Brain microvascular endothelial cell (primary cell): Measurements from ENCODE around the gene DEPDC5.

Experiments used
- DNase-seq: peaks from one replicate; pipeline ENCODE4 v3.0.0-alpha.2; 2020
- H3K27ac ChIP-seq: fragments of 250-450 bp; sonication (Bioruptor Pico); 2 replicates; pipeline ENCODE4 v1.5.1; 2020; ENCODE audit warnings: mild to moderate bottlenecking, moderate library complexity
- H3K27me3 ChIP-seq: fragments of 250-450 bp; sonication (Bioruptor Pico); replicated peaks from 2 replicates; pipeline ENCODE4 v1.5.1; 2020; ENCODE audit warnings: mild to moderate bottlenecking
- H3K36me3 ChIP-seq: fragments of 250-450 bp; sonication (Bioruptor Pico); replicated peaks from 2 replicates; pipeline ENCODE4 v1.5.1; 2020; ENCODE audit warnings: mild to moderate bottlenecking
- H3K4me3 ChIP-seq: 2 replicates; pipeline ENCODE4 v1.5.1; 2011; ENCODE audit warnings: low read depth, mild to moderate bottlenecking, control low read depth, low read length, moderate library complexity
- CTCF ChIP-seq: IDR thresholded peaks from 2 replicates; pipeline ENCODE4 v1.5.1; 2011; ENCODE audit warnings: low read depth, mild to moderate bottlenecking, moderate library complexity, low read length, control low read depth, inconsistent platforms; ENCODE audit errors: missing control alignments
- in situ Hi-C: cut with HindIII; loops from 2 replicates; pipeline ENCODE4 v1.10.0; 2017; ENCODE audit warnings: low sequenced_read_pairs, low pct_ligation_motif_present

The DEPDC5 gene

GRCh38 chr22:31892080-31892433, 138.2 kb downstream of the DEPDC5 start:
- Histone ChIP-seq H3K36me3 (peaks cover 4% of the 10 kb centered on the region), H3K27ac (no peak overlapping the region), H3K27me3 (no peaks in the 10 kb centered on the region), H3K4me3 (no peak overlapping the region)
- TF ChIP-seq CTCF = no peak
- in situ Hi-C loops = no loop called here
- no peak for DNase-seq

GRCh38 chr22:31893460-31893859, 139.6 kb downstream of the DEPDC5 start:
- Histone ChIP-seq H3K27ac (no peak overlapping the region), H3K36me3 (peaks cover 4% of the 10 kb centered on the region), H3K27me3 (no peaks in the 10 kb centered on the region), H3K4me3 (no peak overlapping the region)
- in situ Hi-C loops = no loop called here
- no peak for TF ChIP-seq CTCF
- DNase-seq = no peak

- no peak for DNase-seq
- no peak overlapping the region for H3K27ac ChIP-seq
- no peak overlapping the region for H3K4me3 ChIP-seq
- H3K36me3 ChIP-seq = peaks cover 4% of the 10 kb centered on the region
- no peak for TF ChIP-seq CTCF
- no peaks in the 10 kb centered on the region for H3K27me3 ChIP-seq
- in situ Hi-C loops = no loop called here
Measured at GRCh38 chr22:31895411-31896123, 141.7 kb downstream of the DEPDC5 start.

- Histone ChIP-seq H3K27me3 (no peaks in the 10 kb centered on the region), H3K27ac (no peak overlapping the region), H3K36me3 (peaks cover 4% of the 10 kb centered on the region), H3K4me3 (no peak overlapping the region)
- in situ Hi-C loops = no loop called here
- no peak for DNase-seq
- no peak for TF ChIP-seq CTCF
Measured at GRCh38 chr22:31896472-31896871, 142.7 kb downstream of the DEPDC5 start.

GRCh38 chr22:31897842-31898805, 144.3 kb downstream of the DEPDC5 start:
- no peak for DNase-seq

More at GRCh38 chr22:31897842-31898805, 144.3 kb downstream of the DEPDC5 start:
- no peak overlapping the region for H3K4me3 ChIP-seq
- in situ Hi-C loops = no loop called here
- no peaks in the 10 kb centered on the region for H3K27me3 ChIP-seq
- H3K36me3 ChIP-seq = peaks cover 7% of the 10 kb centered on the region
- H3K27ac ChIP-seq = no peak overlapping the region
- TF ChIP-seq CTCF = no peak
